Right kidney (tissue), 9 donors: ENCODE measurements around the gene HIVEP2.
"Not testable (repeated sequence)": the region's sequence is repeated elsewhere in the genome, so short reads cannot be mapped to it uniquely, and the experiment has no call there.

Experiments used
- DNase-seq: peaks from one replicate; pipeline ENCODE4 v3.0.0-alpha.2; 2016
- long read RNA-seq, 8 donors: transcript quantifications; one replicate each; lab custom pipeline, GENCODE V29; 2026

HIVEP2 gene
- long read RNA-seq, donor 1, result 0 reads
- long read RNA-seq, donor 2, result 0 reads
- long read RNA-seq, donor 3, result 0 reads
- long read RNA-seq, donor 4, result 0 reads
- long read RNA-seq, donor 5, result 0 reads
- long read RNA-seq, donor 6, partial matches to known transcripts, result 5 of 5 reads
- long read RNA-seq, donor 6, other reads (novel, unspliced or antisense), result 0 of 5 reads
- long read RNA-seq, donor 7, result 0 reads
- long read RNA-seq, donor 8, result 0 reads

DNA sequence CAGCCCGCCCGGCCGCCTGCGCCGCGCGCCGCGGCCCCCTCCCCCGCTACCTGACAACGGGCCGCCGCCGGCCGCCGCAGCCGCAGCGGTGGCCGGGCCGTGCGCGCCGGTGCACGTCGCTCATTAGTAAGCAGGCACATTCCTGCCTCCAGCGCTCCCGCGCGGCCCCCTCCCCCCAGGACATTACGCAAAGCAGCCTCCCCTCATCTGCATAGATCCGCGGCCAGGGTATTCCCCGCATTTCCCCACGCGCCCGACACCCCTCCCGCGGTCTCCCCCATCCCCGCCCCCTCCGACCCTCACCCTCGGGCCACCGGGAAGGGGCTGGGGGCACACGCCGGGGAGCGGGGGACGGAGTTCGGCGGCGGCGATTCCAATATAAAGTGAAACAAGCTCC is at the start of gene HIVEP2:
HIVEP2 (minus strand) TSS at position 128 of the 397 bp plus-strand sequence. CDS start 170,438 bp downstream, outside the sequence.
- no peak for DNase-seq

DNA sequence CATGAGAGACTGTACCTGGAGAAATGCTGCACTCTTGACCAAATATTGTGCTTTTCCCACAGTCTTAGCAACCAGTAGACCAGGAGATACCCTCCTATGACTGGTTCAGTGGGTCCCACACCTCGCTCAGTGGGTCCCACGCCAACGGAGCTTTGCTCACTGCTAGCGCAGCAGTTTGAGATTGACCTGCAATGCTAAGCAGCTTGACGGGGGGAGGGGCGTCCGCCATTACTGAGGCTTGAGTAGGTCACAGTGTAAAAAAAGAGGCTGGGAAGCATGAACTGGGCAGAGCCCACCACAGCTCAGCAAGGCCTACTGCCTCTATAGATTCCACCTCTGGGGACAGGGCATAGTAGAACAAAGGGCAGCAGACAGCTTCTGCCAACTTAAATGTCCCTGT is 49.0 kb upstream of the HIVEP2 start:
- no peak for DNase-seq

DNA sequence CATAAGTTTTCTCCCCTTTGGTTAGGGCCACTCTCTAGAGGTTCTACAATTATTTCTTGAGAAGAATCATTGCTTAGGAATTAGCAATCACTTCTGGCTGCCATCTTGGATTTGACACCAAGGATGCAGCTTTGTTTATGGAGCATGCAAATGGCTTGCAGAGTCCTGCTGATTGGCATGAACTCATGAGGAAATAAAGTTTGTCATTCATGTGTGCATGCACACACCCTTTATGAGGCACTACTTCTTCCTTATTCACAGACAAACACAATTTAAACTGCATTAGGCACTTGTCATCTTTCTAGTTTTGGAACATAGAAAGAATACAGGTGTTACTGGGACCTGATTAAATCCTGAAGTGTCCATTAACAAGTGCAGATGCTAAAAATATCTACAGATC is 42.5 kb upstream of the HIVEP2 start:
- DNase-seq, result no peak

GRCh38 chr6:142985281-142985680 is 40.3 kb upstream of the HIVEP2 start:
- no peak for DNase-seq

DNA sequence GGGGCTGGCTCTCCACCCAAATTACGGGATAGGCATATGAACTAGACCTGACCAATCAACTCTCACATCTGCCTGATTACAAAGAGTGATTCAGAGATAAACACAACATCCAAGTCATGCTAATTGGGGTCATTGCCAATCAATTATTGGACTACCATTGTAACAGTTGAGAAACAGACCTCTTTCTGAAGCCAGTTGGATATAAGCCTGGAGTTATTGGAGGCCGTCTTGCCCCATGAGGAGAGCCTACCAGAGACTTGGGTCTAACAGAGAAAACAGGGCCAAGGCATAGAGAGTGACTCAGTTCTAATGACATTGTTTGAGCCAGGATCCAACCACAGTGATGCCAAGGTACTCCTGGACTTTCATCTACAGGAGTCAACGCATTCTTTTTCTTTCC is 39.4 kb upstream of the HIVEP2 start:
- no peak for DNase-seq

DNA sequence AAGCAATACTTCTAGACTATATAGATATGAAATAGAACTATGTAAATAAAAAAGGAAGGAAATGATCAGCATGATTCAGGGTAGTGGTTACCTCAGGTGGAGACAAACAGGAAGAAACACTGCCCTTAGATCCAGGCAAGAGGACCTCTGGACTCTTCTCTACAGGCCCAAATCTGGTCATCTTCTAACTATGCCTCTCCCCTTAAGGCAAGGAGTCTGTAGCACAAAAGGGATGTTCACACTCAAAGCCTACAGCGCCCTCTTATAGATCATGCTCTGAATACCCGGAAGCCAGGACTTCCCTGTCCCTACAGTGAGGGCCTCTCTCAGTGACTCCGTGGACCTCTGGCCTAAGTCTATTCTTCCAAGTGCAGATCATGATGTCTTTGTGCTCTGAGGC is 30.4 kb upstream of the HIVEP2 start:
- DNase-seq, result no peak

DNA sequence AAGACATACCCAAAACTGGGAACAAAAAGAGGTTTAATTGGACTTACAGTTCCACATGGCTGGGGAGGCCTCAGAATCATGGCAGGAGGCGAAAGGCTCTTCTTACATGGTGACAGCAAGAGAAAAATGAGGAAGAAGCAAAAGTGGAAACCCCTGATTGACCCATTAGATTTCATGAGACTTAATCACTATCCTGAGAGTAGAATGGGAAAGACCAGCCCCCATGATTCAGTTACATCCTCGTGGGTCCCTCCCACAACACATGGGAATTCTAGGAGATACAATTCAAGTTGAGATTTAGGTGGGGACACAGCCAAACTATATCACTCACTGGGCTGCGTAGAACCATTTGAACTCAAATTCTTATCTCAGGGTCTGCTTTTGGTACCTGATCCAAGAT is 26.0 kb upstream of the HIVEP2 start:
- DNase-seq, result not testable (repeated sequence)

DNA sequence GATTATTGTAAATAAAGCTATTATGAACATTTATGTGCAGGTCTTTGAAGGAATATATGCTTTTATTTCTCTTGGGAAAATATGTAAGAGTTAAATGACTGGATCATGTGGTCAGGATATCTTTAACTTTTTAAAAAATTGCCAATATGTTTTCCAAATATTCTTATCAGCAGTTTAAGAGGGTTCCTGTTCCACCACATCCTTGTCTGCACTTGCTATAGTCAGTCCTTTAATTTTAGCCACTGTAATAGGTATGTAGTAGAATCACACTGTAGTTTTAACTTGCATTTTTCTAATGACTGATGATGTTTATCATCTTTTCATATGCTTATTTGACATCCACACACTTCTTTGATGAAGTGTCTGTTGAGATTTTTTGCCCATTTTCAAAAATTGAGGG is 23.6 kb upstream of the HIVEP2 start:
- no peak for DNase-seq

DNA sequence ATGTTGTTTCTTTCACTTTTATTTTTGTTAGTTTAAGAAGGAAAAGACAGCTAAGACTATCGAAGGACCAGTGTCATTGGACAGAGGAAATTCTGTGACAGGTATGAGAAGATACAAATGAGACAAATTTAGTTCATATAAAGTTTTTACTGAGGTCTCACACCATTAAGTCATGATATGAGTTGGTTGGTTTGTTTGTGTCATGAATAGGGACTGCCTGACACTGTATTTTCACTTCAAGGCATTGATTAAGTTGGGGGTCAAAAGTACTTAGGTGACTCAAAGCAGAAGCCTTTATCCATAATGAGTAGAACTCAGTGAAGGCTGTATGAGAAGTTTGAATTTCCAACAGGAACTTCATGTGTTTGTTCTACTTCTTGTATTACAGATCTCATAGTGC is 21.3 kb upstream of the HIVEP2 start:
- DNase-seq, result no peak

- no peak for DNase-seq
Observed at GRCh38 chr6:142965164-142965563, 20.2 kb upstream of the HIVEP2 start.

- no peak for DNase-seq
Observed at GRCh38 chr6:142960098-142960497, 15.1 kb upstream of the HIVEP2 start.

DNA sequence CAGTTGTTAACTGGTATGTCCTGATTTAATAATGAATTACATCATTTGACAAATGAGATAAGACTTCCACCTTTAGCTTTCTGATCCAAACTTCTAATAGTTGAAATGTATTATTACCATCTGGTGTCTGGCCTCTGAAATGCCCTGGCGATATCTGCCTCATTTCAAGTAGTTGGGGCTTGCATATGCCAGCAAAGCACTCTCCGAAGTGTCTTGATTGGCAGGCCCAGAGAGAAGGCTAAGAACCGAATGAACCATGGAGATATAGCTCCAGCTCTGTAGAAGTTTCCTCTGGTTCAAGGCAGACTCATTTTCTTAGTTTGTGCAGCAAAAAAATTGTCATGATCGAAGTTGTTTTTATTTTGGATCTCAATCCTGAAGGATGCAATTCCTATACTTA is 13.4 kb upstream of the HIVEP2 start:
- no peak for DNase-seq

DNA sequence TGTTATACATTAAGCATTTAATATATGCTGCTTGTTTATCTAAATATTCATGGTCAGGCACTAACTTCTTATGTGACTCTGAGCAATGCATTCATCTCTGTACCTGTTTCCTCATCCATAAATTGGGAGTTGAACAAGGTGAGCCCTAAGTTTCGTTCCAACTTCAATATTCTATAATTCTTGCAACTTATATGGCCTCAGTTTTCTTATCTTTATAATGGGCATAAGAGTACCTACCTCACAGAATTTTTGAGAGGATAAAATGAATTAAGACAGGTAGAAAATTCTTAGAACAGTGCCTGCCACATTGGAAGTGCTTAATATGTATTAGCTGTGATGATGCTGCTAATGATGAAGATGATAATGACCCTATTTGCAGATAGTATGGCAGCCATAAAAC is 11.8 kb upstream of the HIVEP2 start:
- no peak for DNase-seq

DNA sequence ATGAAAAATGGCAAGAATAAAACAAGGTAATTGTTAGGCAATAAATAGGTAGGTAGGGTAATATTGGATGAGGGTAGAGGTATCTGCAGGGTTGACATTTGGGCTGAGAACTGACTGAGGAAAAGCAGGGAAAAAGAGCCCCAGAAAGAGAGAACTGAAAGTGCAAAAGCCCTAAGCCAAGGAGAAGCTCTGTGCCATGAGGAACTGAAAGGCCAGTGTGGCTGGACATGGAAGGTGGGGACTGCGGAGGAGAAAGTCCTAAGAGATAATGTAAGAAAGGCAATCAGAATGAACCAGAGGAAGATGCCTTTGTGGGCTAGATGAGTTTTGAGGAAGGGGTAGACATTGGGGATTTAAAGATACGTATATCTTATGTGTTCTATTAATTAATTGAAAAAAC is 9.9 kb upstream of the HIVEP2 start:
- DNase-seq, result no peak

DNA sequence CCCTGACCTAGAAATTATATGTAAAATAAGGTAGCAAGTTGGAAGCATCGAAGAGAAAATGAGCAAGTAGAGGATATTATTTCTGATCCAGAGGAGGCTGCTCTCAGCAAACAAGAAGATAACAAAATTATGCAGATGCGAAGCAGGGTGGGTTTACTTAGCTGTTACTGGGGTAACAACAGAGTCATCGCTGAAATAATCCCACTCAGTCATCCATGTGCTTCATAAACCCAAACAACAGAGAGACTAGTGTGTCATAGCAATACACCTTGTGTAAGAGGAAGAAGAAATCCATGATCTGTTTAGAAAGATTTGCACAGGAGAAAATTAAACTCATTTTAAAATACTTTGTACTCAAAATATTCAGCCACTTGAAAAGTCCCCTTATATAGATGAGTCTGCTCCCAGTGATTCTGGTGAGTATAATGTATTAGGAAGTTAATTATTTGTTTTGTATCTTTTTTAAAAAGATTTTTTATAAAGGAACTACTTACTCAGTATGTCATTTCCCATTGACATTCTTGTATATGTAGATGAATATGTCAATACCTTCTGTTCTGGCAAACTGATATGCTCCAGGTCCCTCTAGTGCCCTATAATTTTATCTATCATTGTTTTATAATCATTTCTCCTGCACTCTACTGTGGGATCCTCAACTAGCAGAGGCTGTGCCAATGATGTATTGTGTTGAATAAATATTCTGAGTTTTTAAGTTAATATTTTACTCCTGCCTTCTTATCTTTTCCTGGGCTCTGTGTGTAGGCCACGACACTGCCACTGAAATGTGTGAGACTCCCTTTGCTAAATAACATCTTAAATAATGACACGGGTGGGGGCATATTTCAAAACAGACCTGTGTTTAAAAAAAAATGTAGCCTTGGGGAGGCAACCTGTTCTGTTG is 8.6 kb upstream of the HIVEP2 start:
- DNase-seq, result no peak

- DNase-seq, result no peak
Observed at GRCh38 chr6:142952614-142953013, 7.6 kb upstream of the HIVEP2 start.

- DNase-seq, result no peak
Observed at GRCh38 chr6:142950291-142950690, 5.3 kb upstream of the HIVEP2 start.

DNA sequence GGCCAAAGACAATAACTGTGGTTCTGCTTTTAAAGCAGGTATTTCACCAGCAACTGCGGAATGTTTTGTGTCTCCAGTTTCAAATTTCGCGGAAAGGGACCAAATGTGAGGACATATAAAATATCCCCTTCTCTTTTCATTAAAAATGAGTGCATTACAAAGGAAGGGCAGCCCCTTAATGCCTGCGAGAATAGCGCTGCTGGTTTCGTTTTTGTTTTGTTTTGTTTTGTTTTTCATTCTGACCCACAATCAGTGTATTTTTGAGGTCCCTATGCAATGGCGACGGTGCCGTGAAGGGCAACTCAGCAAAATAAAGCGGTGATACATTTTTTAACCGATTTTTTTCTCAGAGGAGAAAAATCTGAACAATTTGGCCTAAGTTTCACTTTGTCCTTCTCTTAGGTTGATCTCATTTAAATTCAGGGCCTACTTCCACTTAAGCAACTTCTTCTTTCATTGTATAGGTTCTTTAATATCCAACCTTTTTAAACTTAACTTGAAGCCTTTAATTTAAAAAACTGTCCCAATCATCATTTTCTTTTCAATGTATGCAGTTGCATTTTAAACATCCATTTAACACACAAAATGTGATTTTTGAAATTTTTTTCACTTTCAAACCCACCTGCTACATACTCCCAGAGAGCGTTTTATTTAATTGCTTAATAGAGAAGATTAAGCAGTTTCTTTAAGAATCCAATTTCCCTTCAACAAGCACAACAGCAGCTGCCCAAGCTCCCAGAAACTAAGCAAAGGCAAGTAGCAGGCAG is 2.9 kb upstream of the HIVEP2 start:
- DNase-seq, result no peak

GRCh38 chr6:142946924-142947713 is 2.1 kb upstream of the HIVEP2 start:
- peak; percentile 86 for DNase-seq

DNA sequence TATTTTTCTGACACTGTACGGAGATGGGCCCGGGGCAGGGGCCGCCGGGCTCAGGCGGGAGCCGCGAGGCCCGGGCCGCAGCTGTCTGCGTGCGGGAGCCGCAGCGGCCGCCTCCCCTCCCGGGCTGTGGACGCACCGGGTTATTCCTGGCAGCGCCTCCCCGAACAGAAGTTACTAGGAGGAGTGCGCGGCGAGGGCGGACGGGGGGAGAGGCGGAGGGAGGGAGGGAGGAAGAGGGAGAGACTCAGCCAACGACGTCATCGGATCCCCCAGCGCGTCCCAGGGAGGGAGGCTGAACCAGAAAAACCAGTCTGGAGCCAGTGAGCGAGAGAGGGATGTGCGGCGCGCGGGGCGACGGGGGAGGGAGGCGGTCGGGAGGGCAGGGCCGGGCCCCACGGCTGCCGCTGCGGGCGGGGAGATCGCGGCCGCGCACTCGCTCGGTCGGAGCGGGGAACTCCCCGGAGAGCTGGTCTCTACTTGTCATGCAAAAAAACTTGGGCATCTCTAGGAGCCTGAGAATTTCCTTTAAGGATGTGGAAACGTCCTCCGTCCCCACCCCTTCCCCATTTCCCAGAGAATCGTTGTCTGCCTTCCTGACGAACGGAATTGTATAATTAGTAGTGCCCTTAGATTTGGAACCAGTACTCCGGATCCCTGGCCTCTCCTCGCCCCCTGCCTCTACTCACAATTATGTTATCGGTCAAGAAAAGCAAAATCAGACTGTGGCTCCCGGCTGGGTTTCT is 1.4 kb upstream of the HIVEP2 start:
- peak; percentile 94 for DNase-seq

DNA sequence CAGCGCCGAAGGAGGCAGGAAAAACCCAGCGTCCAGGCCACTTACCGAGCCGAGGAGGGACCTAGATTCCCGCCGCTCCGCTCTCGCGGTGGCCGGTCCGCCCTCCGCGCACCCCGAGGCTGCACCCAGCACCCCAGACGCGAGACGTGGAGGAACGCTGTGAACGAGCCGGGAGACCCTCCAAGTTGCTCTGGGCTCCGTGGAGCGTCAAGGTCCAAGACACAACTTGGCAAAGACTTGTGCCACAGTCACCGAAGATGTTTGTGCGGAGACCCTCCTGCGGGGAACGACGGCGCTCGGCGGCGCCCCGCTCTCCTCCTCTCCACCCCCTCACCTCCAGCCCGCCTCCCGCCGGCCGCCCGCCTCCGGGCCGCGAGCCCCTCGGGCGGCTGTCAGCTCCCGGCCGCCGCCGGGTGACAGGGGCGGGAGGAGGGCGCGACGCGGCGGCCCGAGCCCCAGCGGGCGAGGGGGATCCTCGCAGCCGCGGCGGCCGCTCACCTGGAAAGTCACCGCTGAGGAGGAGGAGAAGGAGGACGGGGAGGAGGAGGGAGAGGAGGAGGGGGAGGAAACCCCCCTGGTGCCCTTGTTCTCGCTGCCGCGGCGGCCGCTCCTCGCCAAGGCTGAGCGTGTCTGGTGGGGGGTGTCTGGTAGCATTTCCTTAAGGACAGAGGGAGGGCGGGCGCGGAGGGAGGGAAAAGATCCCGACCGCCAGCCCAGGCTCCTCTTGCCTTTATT is 637 bp upstream of the HIVEP2 start:
- peak; percentile 88 for DNase-seq
